RWPE1 (cell line): ENCODE results near the gene FAM20C.

Experiments
- CTCF ChIA-PET: fragments of 350-600 bp; sonication (Branson Sonifier 250); formaldehyde crosslinking; extraction: SDS; loops from one replicate; lab custom pipeline; 2021; lab: Yijun Ruan, JAX
- POLR2A ChIA-PET: fragments of 400-600 bp; formaldehyde crosslinking; extraction: SDS; loops from one replicate; lab custom pipeline; 2020; ENCODE audit warnings: antibody characterized with exemption; ENCODE audit not compliant: low non-redundant PET; lab: Yijun Ruan, JAX
- DNase-seq: peaks from one replicate; pipeline ENCODE4 v3.0.0; 2012; ENCODE audit warnings: low spot score
- H3K27ac ChIP-seq: fragments of 450-650 bp; 2 replicates; pipeline ENCODE4 v1.5.1; 2017
- CTCF ChIP-seq: fragments of 450-650 bp; conservative IDR thresholded peaks from 2 replicates; pipeline ENCODE4 v1.5.1; 2017; ENCODE audit warnings: low read depth, mild to moderate bottlenecking

FAM20C gene

GRCh38 chr7:282621-283020 is 90.2 kb downstream of the FAM20C start:
- no peak for TF ChIP-seq CTCF
- POLR2A ChIA-PET, result no interaction called here
- CTCF ChIA-PET, result no interaction called here

GRCh38 chr7:284762-285722 is 92.7 kb downstream of the FAM20C start:
- CTCF ChIA-PET, result interaction anchor here (0.5 kb wide), 1 partner anchor 77 kb away, joined by 7 read pairs; no protein-coding TSS in a partner anchor
- no peak for TF ChIP-seq CTCF
- POLR2A ChIA-PET, result no interaction called here
- H3K27ac ChIP-seq, result no peak overlapping the region
- no peak for DNase-seq

More at GRCh38 chr7:282621-283020, 90.2 kb downstream of the FAM20C start:
- no peak for DNase-seq
- H3K27ac ChIP-seq, result no peak overlapping the region

GRCh38 chr7:285731-286130 is 93.4 kb downstream of the FAM20C start:
- ChIA-PET POLR2A (no interaction called here), CTCF (no interaction called here)
- no peak overlapping the region for H3K27ac ChIP-seq
- DNase-seq, result no peak
- no peak for TF ChIP-seq CTCF

- TF ChIP-seq CTCF, result no peak
- POLR2A ChIA-PET, result no interaction called here
- CTCF ChIA-PET, result no interaction called here
- H3K27ac ChIP-seq, result no peak overlapping the region
- DNase-seq, result no peak
Observed at GRCh38 chr7:286266-286665, 93.9 kb downstream of the FAM20C start.

- POLR2A ChIA-PET, result no interaction called here
- DNase-seq, result no peak
- no peak overlapping the region for H3K27ac ChIP-seq
- no peak for TF ChIP-seq CTCF
- CTCF ChIA-PET, result no interaction called here
Observed at GRCh38 chr7:288671-289101, 96.3 kb downstream of the FAM20C start.

- CTCF ChIA-PET, result interaction anchor here (0.7 kb wide), 1 partner anchor 28 kb away, joined by 3 read pairs; no protein-coding TSS in a partner anchor
- no peak for DNase-seq
- no peak overlapping the region for H3K27ac ChIP-seq
- POLR2A ChIA-PET, result no interaction called here
- no peak for TF ChIP-seq CTCF
Observed at GRCh38 chr7:289209-289755, 96.9 kb downstream of the FAM20C start.
